GM12872 (cell line): ENCODE measurements around the gene CEACAM5.

Experiments
- CTCF ChIP-seq: IDR thresholded peaks from 3 replicates; pipeline ENCODE4 v1.5.1; 2011; ENCODE audit warnings: low read depth, mild to moderate bottlenecking, low read length, moderate library complexity; ENCODE audit not compliant: insufficient read depth

Gene CEACAM5

GRCh38 chr19:41688687-41689086 lies 19.7 kb upstream of the CEACAM5 start:
- TF ChIP-seq CTCF: no peak

- TF ChIP-seq CTCF: peak; percentile 20; the same call in 1 of the 3 replicates
These were observed 18.2 kb upstream of the CEACAM5 start for GRCh38 chr19:41689993-41690800.

- no peak for TF ChIP-seq CTCF
These were observed 17.7 kb upstream of the CEACAM5 start for GRCh38 chr19:41690801-41691065.

GRCh38 chr19:41691268-41691970 lies 17.0 kb upstream of the CEACAM5 start:
- TF ChIP-seq CTCF: peak; percentile 84

GRCh38 chr19:41694196-41694595 lies 14.2 kb upstream of the CEACAM5 start:
- TF ChIP-seq CTCF: no peak

GRCh38 chr19:41694831-41695635 lies 13.4 kb upstream of the CEACAM5 start:
- TF ChIP-seq CTCF: no peak

- TF ChIP-seq CTCF: no peak
These were observed 12.7 kb upstream of the CEACAM5 start for GRCh38 chr19:41695745-41696144.
